Measurements from ENCODE around the gene KLF7.

DNA sequence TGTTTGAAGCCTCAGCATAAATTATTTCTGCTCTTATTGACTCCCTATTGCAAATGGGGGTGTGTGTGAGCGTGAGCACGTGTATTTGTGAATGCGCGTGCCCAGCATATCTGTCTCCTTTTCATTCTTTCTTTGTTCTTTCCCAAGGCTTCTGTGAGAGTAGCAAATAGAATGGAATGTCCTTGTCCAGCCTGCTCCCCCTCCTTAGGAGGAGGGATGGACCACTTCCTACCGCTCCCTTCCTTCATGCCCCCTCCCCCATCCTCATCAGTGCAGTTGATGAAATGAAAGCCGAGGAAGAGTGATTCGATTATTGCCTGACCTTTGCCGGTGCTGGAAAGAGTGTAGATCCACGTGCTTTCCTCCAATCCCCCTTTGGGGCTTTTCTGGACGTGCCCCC lies 124.5 kb downstream of the KLF7 start:
- TF ChIP-seq, protein P1, sequence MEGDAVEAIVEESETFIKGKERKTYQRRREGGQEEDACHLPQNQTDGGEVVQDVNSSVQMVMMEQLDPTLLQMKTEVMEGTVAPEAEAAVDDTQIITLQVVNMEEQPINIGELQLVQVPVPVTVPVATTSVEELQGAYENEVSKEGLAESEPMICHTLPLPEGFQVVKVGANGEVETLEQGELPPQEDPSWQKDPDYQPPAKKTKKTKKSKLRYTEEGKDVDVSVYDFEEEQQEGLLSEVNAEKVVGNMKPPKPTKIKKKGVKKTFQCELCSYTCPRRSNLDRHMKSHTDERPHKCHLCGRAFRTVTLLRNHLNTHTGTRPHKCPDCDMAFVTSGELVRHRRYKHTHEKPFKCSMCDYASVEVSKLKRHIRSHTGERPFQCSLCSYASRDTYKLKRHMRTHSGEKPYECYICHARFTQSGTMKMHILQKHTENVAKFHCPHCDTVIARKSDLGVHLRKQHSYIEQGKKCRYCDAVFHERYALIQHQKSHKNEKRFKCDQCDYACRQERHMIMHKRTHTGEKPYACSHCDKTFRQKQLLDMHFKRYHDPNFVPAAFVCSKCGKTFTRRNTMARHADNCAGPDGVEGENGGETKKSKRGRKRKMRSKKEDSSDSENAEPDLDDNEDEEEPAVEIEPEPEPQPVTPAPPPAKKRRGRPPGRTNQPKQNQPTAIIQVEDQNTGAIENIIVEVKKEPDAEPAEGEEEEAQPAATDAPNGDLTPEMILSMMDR (IDR thresholded peaks at IDR 0.05; ENCODE audit: insufficient read depth, low read length, poor library complexity, severe bottlenecking): no peak
- no peak for TF ChIP-seq EZH2phosphoT487 (conservative IDR thresholded peaks at IDR 0.05; ENCODE audit: low read length)
